HL-60 (cell line): ENCODE measurements around the gene SETD4.

Experiments used
- GABPA ChIP-seq: IDR thresholded peaks from 2 replicates; pipeline ENCODE4 v1.6.1; 2012; ENCODE audit warnings: low read depth
- POLR2AphosphoS5 ChIP-seq: IDR thresholded peaks from 2 replicates; pipeline ENCODE4 v1.6.1; 2012; ENCODE audit warnings: low read depth
- TF ChIP-seq, protein P1 (sequence below): IDR thresholded peaks from one replicate; pipeline ENCODE4 v1.5.1; 2011; ENCODE audit warnings: low read length, control low read depth, inconsistent platforms; ENCODE audit not compliant: insufficient read depth
- TF ChIP-seq, protein P2 (sequence below): IDR thresholded peaks from 2 replicates; pipeline ENCODE4 v1.6.1; 2012; ENCODE audit warnings: low read depth; ENCODE audit not compliant: insufficient replicate concordance

DNA sequence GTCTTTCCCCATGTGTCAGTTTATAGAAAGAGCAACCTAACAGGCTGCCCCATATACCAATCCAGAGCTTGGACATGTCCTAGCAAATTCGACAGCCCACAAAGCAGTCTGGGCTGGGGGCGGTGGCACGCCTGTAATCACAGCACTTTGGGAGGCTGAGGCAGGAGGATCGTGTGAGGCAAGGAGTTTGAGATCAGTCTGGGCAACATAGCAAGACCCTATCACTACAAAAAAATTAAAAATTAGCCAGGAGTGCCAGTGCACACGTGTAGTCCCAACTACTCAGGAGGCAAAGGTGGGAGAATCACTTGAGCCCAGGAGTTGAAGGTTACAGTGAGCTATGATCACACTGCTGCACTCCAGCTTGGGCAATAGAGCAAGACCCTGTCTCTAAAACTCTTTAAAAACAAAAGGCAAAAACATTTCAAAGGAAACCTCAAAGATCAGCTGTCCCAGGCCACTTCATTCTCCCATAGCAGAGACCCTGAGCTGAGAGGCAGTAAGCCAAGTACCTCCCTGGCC lies 54.4 kb downstream of the SETD4 start:
- TF ChIP-seq, protein P1, sequence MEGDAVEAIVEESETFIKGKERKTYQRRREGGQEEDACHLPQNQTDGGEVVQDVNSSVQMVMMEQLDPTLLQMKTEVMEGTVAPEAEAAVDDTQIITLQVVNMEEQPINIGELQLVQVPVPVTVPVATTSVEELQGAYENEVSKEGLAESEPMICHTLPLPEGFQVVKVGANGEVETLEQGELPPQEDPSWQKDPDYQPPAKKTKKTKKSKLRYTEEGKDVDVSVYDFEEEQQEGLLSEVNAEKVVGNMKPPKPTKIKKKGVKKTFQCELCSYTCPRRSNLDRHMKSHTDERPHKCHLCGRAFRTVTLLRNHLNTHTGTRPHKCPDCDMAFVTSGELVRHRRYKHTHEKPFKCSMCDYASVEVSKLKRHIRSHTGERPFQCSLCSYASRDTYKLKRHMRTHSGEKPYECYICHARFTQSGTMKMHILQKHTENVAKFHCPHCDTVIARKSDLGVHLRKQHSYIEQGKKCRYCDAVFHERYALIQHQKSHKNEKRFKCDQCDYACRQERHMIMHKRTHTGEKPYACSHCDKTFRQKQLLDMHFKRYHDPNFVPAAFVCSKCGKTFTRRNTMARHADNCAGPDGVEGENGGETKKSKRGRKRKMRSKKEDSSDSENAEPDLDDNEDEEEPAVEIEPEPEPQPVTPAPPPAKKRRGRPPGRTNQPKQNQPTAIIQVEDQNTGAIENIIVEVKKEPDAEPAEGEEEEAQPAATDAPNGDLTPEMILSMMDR = no peak
- TF ChIP-seq POLR2AphosphoS5 = no peak
- TF ChIP-seq, protein P2, sequence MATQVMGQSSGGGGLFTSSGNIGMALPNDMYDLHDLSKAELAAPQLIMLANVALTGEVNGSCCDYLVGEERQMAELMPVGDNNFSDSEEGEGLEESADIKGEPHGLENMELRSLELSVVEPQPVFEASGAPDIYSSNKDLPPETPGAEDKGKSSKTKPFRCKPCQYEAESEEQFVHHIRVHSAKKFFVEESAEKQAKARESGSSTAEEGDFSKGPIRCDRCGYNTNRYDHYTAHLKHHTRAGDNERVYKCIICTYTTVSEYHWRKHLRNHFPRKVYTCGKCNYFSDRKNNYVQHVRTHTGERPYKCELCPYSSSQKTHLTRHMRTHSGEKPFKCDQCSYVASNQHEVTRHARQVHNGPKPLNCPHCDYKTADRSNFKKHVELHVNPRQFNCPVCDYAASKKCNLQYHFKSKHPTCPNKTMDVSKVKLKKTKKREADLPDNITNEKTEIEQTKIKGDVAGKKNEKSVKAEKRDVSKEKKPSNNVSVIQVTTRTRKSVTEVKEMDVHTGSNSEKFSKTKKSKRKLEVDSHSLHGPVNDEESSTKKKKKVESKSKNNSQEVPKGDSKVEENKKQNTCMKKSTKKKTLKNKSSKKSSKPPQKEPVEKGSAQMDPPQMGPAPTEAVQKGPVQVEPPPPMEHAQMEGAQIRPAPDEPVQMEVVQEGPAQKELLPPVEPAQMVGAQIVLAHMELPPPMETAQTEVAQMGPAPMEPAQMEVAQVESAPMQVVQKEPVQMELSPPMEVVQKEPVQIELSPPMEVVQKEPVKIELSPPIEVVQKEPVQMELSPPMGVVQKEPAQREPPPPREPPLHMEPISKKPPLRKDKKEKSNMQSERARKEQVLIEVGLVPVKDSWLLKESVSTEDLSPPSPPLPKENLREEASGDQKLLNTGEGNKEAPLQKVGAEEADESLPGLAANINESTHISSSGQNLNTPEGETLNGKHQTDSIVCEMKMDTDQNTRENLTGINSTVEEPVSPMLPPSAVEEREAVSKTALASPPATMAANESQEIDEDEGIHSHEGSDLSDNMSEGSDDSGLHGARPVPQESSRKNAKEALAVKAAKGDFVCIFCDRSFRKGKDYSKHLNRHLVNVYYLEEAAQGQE = no peak
- no peak for TF ChIP-seq GABPA
